WTC11 (cell line): ENCODE data around the gene RGS6. TPM values are rescaled to one million over a fixed set of nuclear protein-coding genes. Genes with fewer than 3 reads are reported as not detected.

Source experiments
- ATAC-seq: fragments of 200-7000 bp; cut with Tn5 transposase; 2 replicates; pipeline ENCODE4 v1.10.0; 2021; ENCODE audit warnings: mild to moderate bottlenecking, moderate library complexity
- CTCF ChIA-PET: fragments of 300-600 bp; sonication (Branson Sonifier 250); formaldehyde crosslinking; loops from one replicate; lab custom pipeline; 2021; ENCODE audit warnings: antibody characterized with exemption; lab: Charles Lee
- POLR2A ChIA-PET: fragments of 350-600 bp; sonication (Branson Sonifier 250); formaldehyde crosslinking; loops from one replicate; lab custom pipeline; 2021; ENCODE audit warnings: antibody characterized with exemption; lab: Charles Lee
- DNase-seq: peaks from one replicate; pipeline ENCODE4 v3.0.0; 2021; ENCODE audit warnings: low spot score
- H3K27ac Mint-ChIP-seq: 2 replicates; pipeline ENCODE4 v1.8.0; 2021; ENCODE audit warnings: mixed read lengths
- H3K27me3 Mint-ChIP-seq: 2 replicates; pipeline ENCODE4 v1.8.0; 2021; ENCODE audit warnings: low read depth, mild to moderate bottlenecking, moderate library complexity, mixed read lengths
- H3K36me3 Mint-ChIP-seq: 2 replicates; pipeline ENCODE4 v1.8.0; 2021; ENCODE audit warnings: mixed read lengths
- H3K4me1 Mint-ChIP-seq: 2 replicates; pipeline ENCODE4 v1.8.0; 2022; ENCODE audit warnings: mixed read lengths
- H3K4me3 Mint-ChIP-seq: 2 replicates; pipeline ENCODE4 v1.8.0; 2021; ENCODE audit warnings: mild to moderate bottlenecking, moderate library complexity, mixed read lengths
- H3K9me3 Mint-ChIP-seq: 2 replicates; pipeline ENCODE4 v1.8.0; 2021; ENCODE audit warnings: mixed read lengths
- ARID4B ChIP-seq: sonication (generic); formaldehyde crosslinking; IDR thresholded peaks from 2 replicates; pipeline ENCODE4 v1.8.0; 2023; ENCODE audit warnings: missing genetic modification reagents, mild to moderate bottlenecking, borderline replicate concordance
- ATF1 ChIP-seq: sonication (generic); formaldehyde crosslinking; IDR thresholded peaks from 2 replicates; pipeline ENCODE4 v1.8.1; 2023; ENCODE audit warnings: mild to moderate bottlenecking, moderate library complexity, missing genetic modification reagents
- CREB1 ChIP-seq: sonication (generic); formaldehyde crosslinking; IDR thresholded peaks from 2 replicates; pipeline ENCODE4 v1.8.0; 2023; ENCODE audit warnings: mild to moderate bottlenecking, missing genetic modification reagents
- ERG ChIP-seq: fragments of 250-450 bp; sonication (Bioruptor Pico); IDR thresholded peaks from 2 replicates; pipeline ENCODE4 v1.8.0; 2021; ENCODE audit warnings: mild to moderate bottlenecking
- ESRRA ChIP-seq: sonication (generic); formaldehyde crosslinking; IDR thresholded peaks from 2 replicates; pipeline ENCODE4 v1.8.1; 2022; ENCODE audit warnings: mild to moderate bottlenecking, missing genetic modification reagents, borderline replicate concordance
- FOXK1 ChIP-seq: sonication (generic); formaldehyde crosslinking; IDR thresholded peaks from 2 replicates; pipeline ENCODE4 v1.8.0; 2022; ENCODE audit warnings: mild to moderate bottlenecking, moderate library complexity, missing genetic modification reagents
- FOXP4 ChIP-seq: sonication (generic); formaldehyde crosslinking; IDR thresholded peaks from 2 replicates; pipeline ENCODE4 v1.8.0; 2022; ENCODE audit warnings: mild to moderate bottlenecking, missing genetic modification reagents
- GRHL2 ChIP-seq: fragments of 250-450 bp; sonication (Bioruptor Pico); IDR thresholded peaks from 2 replicates; pipeline ENCODE4 v1.8.0; 2022; ENCODE audit warnings: mild to moderate bottlenecking, moderate library complexity; ENCODE audit not compliant: insufficient replicate concordance, severe bottlenecking
- IRF1 ChIP-seq: sonication (generic); formaldehyde crosslinking; IDR thresholded peaks from 2 replicates; pipeline ENCODE4 v1.8.0; 2023; ENCODE audit warnings: missing genetic modification reagents
- JUN ChIP-seq: sonication (generic); formaldehyde crosslinking; IDR thresholded peaks from 2 replicates; pipeline ENCODE4 v1.8.0; 2023; ENCODE audit warnings: mild to moderate bottlenecking, missing genetic modification reagents
- NFE2L1 ChIP-seq: sonication (generic); formaldehyde crosslinking; IDR thresholded peaks from 2 replicates; pipeline ENCODE4 v1.8.1; 2023; ENCODE audit warnings: missing genetic modification reagents
- PREB ChIP-seq: sonication (generic); formaldehyde crosslinking; IDR thresholded peaks from 2 replicates; pipeline ENCODE4 v1.8.1; 2022; ENCODE audit warnings: mild to moderate bottlenecking, missing genetic modification reagents, moderate library complexity, borderline replicate concordance
- PRRX2 ChIP-seq: fragments of 250-450 bp; sonication (Bioruptor Pico); IDR thresholded peaks from 2 replicates; pipeline ENCODE4 v1.8.0; 2021; ENCODE audit warnings: mild to moderate bottlenecking
- RELA ChIP-seq: sonication (generic); formaldehyde crosslinking; IDR thresholded peaks from 2 replicates; pipeline ENCODE4 v1.8.1; 2022; ENCODE audit warnings: missing genetic modification reagents, mild to moderate bottlenecking, borderline replicate concordance
- TP53 ChIP-seq: sonication (generic); formaldehyde crosslinking; IDR thresholded peaks from 2 replicates; pipeline ENCODE4 v1.8.1; 2023; ENCODE audit warnings: mild to moderate bottlenecking, missing genetic modification reagents
- ZBTB21 ChIP-seq: sonication (generic); formaldehyde crosslinking; IDR thresholded peaks from 2 replicates; pipeline ENCODE4 v1.8.1; 2023; ENCODE audit warnings: mild to moderate bottlenecking, missing genetic modification reagents, borderline replicate concordance
- ZBTB43 ChIP-seq: sonication (generic); formaldehyde crosslinking; IDR thresholded peaks from 2 replicates; pipeline ENCODE4 v1.8.1; 2023; ENCODE audit warnings: mild to moderate bottlenecking, missing genetic modification reagents
- ZNF281 ChIP-seq: sonication (generic); formaldehyde crosslinking; IDR thresholded peaks from 2 replicates; pipeline ENCODE4 v1.8.0; 2023; ENCODE audit warnings: mild to moderate bottlenecking, missing genetic modification reagents
- total RNA-seq: library from RNA; stranded (reverse); gene quantifications from 3 replicates; pipeline ENCODE4 v1.2.3, GENCODE V29; 2021

Gene RGS6
- total RNA-seq, 1 experiment from 2014 or later = 1.0 TPM

- CTCF ChIA-PET = interaction anchor here (0.5 to 3.4 kb wide), 5 partner anchors 27 to 365 kb away, joined by 3 to 21 read pairs (median 3); partner anchors contain the start of gene DPF3
- POLR2A ChIA-PET = no interaction called here
- Mint-ChIP-seq H3K27me3 (no peaks in the 10 kb centered on the region; the same call in 1 of the 2 replicates), H3K9me3 (no peaks in the 10 kb centered on the region), H3K4me1 (peaks cover 25% of the 10 kb centered on the region), H3K4me3 (no peak overlapping the region), H3K36me3 (no peaks in the 10 kb centered on the region), H3K27ac (no peak overlapping the region)
- DNase-seq = no peak
- TF ChIP-seq IRF1 (CRISPR knock-in tag) (no peak), GRHL2 (CRISPR knock-in tag) (no peak), ZBTB21 (CRISPR knock-in tag) (no peak), ESRRA (no peak), TP53 (CRISPR knock-in tag) (no peak), FOXK1 (CRISPR knock-in tag) (no peak), ERG (no peak), FOXP4 (CRISPR knock-in tag) (no peak), ZNF281 (no peak)
- ATAC-seq = no peak
These were observed 608.6 kb downstream of the RGS6 start for GRCh38 chr14:72540836-72541235.

- Mint-ChIP-seq H3K27me3 (no peaks in the 10 kb centered on the region; the same call in 1 of the 2 replicates), H3K4me1 (peaks cover 25% of the 10 kb centered on the region), H3K4me3 (no peak overlapping the region), H3K27ac (no peak overlapping the region), H3K36me3 (no peaks in the 10 kb centered on the region), H3K9me3 (no peaks in the 10 kb centered on the region)
- CTCF ChIA-PET = interaction anchor here (1.8 to 3.4 kb wide), 2 partner anchors 28 to 352 kb away, joined by 4 to 21 read pairs; partner anchors contain the start of gene DPF3
- no peak for DNase-seq
- ATAC-seq = no peak
- POLR2A ChIA-PET = no interaction called here
- TF ChIP-seq CREB1 (CRISPR knock-in tag) = no peak
- TF ChIP-seq PRRX2 (CRISPR knock-in tag) = no peak
- TF ChIP-seq PREB (CRISPR knock-in tag) = no peak
- TF ChIP-seq RELA (CRISPR knock-in tag) = no peak
- no peak for TF ChIP-seq ZNF281
- no peak for TF ChIP-seq JUN
- no peak for TF ChIP-seq ARID4B
- no peak for TF ChIP-seq ZBTB43 (CRISPR knock-in tag)
- no peak for TF ChIP-seq NFE2L1 (CRISPR knock-in tag)
- no peak for TF ChIP-seq ATF1 (CRISPR knock-in tag)
- no peak for TF ChIP-seq ESRRA
These were observed 609.3 kb downstream of the RGS6 start for GRCh38 chr14:72541546-72541945.
